ELR (cell line): ENCODE measurements around the gene ZDHHC1.

Experiments
- DNase-seq: peaks from one replicate; pipeline ENCODE4 v3.0.0-alpha.2; 2015; ENCODE audit warnings: low read depth

Gene ZDHHC1

DNA sequence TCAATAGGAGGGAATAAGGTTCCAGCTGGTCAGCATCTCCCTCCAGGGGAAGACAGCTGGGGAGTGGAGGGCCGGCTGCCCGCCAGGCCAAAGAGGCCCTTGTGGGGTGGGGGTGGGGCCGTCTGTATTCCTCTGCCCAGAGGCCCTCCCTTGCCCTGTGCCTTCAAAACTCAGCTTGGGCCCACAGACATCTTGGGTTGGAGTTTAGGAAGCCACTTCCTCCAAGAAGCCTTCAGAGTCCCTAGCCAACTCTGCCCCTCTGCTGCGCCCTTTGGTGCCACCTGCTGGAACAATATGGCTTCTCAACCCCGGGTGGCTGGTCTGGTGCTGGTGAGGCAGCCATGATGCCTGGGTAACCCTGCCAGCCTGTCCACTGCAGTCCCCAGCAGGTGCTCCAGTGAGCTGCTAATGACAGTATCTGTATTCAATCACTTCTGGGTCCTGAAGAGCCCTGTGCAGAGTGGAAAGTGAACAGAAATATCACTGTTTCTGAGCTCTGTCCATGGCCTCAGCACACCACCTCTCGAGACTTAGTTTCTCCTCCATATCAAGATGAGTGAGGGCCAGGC, 31.3 kb upstream of the ZDHHC1 start:
- peak; percentile 64 for DNase-seq

GRCh38 chr16:67446968-67447507, 30.8 kb upstream of the ZDHHC1 start:
- DNase-seq = no peak

- no peak for DNase-seq
These were observed 29.9 kb upstream of the ZDHHC1 start for GRCh38 chr16:67445913-67446907.

GRCh38 chr16:67445441-67445912, 29.2 kb upstream of the ZDHHC1 start:
- no peak for DNase-seq

GRCh38 chr16:67445126-67445426, 28.8 kb upstream of the ZDHHC1 start:
- DNase-seq = no peak

- no peak for DNase-seq
These were observed 28.2 kb upstream of the ZDHHC1 start for GRCh38 chr16:67444259-67445125.

DNA sequence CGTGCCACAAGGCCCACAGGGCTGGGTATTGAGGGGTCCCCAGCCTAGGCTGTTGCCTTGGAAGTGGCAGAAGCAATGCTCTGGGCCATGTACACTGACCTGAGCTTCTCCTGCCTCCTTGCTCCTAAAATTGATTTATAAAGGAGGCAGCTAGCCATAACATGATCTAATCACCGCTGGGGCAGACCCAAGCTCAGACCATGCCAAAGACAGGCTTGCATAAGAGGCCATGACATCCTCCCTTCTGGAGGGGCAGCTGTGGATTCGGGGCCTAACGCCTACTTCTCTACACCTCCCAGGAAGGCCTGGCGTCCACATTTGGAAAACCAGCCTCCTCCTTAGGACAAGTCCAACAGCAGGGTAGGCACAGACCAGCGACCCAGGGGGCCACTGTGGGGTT, 27.0 kb upstream of the ZDHHC1 start:
- no peak for DNase-seq

DNA sequence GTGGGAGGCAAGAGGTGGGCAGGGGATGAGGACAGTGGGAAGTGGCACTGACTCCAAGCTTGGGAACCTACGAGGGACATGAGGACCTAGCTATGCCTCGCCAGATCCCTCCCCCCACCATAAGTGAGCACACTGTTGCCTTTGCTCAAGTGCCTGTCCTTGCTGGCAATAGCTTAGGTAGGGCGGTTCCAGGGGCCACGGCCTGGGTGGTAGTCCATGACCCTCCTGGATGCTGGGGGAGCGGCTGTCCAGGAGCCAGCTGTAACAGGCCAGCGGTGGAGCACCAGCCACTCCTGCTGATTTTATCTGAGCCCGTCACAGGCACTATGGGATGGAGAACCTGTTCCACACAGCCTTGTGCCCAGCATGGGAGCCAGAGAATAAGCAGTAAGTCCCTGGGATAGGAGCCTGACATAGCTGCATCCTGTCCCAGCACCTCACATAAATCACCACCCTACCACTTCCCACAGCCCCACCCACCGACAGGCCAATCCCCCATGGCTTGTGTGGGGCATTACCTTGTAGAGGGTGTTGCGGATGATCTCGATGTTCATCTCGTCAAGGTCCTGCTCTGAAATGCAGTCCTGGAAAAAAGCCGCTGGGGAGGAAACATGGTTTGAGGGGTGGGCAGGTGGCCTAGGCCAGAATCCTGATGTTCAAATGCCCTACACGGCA, 26.4 kb upstream of the ZDHHC1 start:
- no peak for DNase-seq

DNA sequence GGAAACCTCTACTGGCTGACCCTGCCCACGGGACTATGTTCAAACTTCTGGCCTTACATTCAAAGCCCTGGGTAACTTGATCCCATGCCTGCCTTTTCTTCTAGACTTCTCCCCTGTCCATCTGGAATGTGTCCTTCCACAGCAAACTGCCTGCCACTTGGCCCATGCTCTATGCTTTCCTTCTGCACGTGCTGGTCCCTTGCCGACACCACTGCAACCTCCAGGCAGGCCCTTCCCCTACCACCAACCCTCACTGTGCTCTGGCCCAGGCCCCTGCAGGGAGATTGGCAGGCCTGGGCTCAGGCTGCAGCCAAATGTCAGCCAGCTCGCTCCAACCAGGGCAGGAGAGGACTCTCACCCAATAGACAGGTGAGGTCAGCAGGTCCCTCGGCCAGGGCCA, 25.6 kb upstream of the ZDHHC1 start:
- DNase-seq = no peak

DNA sequence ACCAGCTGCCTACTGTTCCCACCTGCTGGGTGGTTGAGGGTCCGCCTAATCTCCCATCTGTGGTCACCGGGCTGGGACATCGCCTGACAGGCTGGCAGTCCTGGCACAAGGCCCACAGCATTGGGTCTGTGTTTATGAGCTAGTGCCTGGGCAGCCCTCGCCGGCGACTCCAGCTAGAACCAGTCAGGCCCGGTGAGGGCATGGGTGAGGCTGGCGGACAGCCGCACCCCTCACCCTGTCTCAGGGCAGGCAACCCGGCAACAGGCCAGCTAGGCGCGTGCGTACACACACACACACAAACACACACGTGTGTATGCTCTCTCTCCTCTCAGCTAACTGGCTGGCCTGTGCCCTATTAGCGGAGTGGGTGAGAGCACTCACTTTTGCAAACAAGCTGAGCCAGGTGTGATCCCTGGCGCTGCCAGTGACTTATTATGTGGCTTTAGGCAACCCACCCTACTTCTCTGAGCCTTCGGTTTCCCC, 25.0 kb upstream of the ZDHHC1 start:
- no peak for DNase-seq

DNA sequence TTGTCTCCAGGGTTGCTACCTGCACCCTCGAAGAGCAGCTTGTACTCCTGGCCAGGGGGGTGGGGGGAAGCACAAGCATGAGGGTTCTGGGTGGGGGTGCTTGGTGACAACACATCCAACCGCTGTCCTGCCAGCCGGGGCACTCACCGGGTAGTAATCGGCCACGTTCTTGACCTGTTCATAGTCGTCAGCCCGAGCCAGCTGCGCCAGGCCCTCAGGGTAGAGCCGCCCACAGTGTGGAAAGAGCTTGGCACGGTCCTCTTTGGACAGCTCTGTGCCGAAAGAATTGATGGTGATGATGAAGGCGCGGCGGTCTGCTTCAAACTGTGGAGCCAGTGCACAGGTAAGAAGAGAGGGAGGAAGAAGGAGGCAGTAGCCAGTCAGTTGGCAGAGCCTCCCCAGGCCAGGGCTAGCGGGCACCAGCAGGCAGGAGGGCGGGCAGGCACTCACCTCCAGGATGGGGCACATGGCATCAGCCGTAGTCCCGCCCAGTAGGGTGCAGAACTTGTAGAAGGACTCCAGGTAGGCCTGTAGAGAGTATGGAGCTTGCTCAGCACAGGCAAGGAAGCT, 22.6 kb upstream of the ZDHHC1 start:
- no peak for DNase-seq

DNA sequence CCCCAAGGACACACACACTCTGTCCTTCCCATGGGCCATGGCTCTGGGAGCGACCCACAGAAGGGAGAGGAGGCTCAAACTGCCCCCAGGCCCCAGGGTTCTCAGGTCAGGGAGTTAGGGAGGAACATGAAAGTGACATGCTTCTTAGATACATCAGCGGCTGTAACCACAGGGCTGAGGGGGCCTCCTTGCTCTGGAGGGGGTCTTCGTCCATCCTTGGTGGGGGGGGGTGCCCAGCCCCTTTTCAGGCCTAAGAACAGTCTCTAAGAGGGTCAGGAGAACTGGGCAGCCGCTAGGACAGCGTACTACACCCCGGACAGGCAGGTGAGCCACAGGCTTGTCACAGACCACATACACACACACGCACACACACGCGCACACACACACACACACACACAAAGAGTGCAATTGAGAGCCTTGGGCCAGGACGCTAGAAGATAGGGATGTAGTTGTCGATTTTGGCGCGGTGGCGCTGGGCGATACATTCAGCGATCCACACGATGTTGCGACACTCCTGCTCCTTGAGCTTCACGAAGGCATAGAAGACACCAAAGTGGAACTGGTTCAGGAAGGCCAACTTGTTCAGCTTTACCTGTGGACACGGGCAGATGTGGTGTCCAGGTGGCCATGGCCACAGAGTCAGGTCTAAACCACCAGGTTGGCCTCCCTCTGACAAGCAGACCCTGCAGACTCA, 22.0 kb upstream of the ZDHHC1 start:
- DNase-seq = no peak

- DNase-seq = no peak
These were observed 21.2 kb upstream of the ZDHHC1 start for GRCh38 chr16:67437513-67437912.

GRCh38 chr16:67436640-67437193, 20.4 kb upstream of the ZDHHC1 start:
- no peak for DNase-seq

GRCh38 chr16:67435758-67436164, 19.5 kb upstream of the ZDHHC1 start:
- no peak for DNase-seq

DNA sequence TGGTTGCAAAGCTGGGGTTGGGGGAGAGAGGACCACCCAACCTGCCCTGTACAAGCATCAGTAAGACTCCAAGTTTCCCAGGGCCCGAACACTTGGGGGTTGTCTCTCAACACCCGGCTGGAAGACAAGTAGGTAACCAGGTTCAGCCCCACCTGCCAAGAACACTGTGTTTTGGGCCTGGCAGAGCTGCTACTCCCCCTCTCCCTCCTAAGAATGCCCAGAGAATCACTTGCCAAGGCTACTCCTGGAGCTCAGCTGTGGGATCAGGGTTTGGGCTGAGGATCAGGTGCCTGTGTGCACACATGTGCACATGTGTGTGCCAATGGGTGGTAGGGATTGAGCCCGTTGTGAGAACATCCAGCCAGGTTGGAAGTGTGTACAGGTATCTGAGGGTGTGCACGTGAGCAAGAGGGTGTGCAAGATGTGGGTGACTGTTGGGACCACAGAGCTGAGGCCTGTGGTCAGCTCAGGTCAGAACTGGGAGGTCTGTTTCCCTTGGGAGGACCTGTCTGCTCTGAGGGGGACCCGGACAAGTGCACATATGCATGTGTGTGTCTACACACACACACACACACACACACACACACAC, 16.9 kb upstream of the ZDHHC1 start:
- DNase-seq = no peak

GRCh38 chr16:67432506-67432890, 16.2 kb upstream of the ZDHHC1 start:
- no peak for DNase-seq

DNA sequence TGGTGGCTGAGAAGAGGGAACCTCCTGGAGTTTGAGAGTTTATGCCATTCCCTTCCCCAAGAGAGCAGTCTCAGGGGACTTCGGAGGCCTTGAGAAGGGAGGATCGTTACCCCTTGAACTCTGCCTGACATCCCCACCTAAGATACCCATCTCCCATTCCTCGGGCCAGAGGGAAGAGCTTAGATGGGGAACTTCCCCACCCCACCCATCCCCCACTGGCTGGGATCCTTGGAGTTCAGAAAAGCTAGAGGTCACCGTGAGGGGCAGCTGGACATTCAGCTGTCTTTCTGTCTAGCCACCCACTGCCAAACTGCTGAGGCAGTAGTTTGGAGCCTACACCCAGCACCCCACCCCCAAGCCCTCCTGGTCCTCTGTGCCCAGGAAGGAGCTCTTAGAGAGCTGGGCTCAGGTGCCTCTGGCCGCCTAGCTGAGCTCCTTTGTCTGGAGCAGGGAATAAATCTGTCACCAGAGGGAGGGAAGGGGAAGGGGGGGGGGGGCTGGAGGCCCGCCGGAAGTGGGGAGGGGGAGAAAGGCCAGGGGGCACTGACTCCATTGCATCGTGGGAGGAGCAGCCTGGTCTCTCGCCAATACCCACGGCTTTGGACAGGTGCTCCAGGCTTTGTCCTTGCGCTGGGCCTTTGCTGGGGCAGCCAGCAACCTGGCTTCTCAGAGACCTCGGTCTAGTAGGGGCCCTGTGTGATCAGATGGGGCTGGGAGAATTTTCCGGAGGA, 15.7 kb upstream of the ZDHHC1 start:
- no peak for DNase-seq
